ENCODE results near the gene STXBP3.

STXBP3 gene

DNA sequence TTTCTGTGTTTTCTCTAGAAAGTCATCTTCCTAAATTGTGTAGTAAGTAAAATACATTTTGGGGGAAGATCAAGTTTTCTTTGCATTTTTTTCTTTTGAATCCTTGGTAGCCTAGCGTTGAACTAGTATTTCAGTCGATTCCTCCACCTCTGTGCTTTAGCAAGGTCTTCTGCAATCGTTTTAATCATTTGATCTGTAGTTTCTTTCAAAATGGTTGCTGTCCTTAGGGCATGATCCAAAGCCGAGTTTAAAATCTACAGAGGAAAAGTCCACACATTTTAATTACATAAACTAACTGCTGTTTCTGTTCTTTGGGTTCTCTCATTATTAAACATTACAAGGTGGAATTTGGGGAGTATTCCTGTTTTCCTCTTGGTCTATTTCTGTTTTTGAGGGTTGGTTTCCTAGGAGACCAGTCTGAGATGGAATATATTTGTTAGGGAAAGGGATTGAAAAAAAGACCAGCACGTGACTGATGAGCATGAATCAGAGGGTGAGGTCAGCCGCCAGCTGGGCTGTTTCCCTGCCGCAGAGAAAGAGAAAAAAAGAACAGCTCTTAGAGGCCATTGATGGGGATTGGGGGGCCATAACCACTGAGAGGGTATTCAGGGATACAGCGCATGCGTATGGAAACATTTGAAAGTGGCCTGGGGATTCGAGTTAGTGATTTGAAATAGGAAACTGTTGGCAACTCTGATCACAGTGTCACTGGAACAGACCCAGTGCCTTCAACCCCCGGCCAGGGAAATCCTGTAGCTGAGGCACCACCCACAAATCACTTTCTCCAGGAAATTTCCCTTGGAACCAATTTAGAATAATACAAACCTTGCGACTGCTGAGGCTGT, 69.8 kb downstream of the STXBP3 start:
- TF ChIP-seq, protein P1, sequence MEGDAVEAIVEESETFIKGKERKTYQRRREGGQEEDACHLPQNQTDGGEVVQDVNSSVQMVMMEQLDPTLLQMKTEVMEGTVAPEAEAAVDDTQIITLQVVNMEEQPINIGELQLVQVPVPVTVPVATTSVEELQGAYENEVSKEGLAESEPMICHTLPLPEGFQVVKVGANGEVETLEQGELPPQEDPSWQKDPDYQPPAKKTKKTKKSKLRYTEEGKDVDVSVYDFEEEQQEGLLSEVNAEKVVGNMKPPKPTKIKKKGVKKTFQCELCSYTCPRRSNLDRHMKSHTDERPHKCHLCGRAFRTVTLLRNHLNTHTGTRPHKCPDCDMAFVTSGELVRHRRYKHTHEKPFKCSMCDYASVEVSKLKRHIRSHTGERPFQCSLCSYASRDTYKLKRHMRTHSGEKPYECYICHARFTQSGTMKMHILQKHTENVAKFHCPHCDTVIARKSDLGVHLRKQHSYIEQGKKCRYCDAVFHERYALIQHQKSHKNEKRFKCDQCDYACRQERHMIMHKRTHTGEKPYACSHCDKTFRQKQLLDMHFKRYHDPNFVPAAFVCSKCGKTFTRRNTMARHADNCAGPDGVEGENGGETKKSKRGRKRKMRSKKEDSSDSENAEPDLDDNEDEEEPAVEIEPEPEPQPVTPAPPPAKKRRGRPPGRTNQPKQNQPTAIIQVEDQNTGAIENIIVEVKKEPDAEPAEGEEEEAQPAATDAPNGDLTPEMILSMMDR (IDR thresholded peaks at IDR 0.05; ENCODE audit: low read depth, low read length, missing control alignments) = no peak
- H3K4me3 ChIP-seq (ENCODE audit: low read depth, low read length) = no peak overlapping the region
- DNase-seq (ENCODE audit: low read depth) = no peak

DNA sequence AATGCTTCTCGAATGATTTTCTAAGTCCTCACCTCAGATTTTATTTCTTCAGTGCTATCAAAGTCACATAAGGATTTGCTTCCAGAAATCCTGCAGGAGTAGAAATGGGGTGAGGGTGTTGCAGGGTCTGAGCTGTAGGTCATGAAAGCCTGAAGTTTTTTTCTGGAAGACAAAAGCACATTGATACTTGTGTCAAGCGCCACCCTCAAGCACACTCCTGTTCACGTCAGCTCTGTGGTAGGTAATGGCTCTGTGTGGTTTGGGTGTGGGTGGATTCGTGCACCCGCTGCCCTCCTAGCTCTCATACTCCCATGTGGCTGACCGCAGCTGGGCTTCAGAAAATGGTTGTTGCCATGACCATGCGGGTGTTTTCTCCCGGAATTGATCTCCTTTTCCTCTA, 70.5 kb downstream of the STXBP3 start:
- no peak overlapping the region for H3K4me3 ChIP-seq (ENCODE audit: low read depth, low read length)
- DNase-seq (ENCODE audit: low read depth) = no peak
- TF ChIP-seq, protein P1 (IDR thresholded peaks at IDR 0.05; ENCODE audit: low read depth, low read length, missing control alignments) = no peak

DNA sequence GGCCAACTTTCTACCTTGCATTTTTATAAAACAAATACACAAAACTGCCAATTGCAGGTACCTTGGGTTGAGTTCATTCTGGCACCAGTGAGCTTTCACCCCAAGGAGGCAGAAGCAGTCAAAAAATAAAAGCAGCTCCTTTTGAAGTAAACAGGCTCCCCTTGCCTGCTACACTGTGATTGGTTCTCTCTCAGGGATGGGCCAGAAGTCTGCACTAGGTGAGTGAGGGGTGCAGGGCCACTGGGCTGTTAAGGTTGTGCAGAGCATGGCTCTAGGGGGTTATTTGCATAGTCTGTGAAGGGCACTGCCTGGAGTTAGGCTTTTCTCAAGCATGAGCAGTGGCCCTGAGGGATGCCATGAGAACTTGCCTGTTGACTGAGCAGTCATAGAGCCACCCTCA, 71.3 kb downstream of the STXBP3 start:
- DNase-seq (ENCODE audit: low read depth) = no peak
- TF ChIP-seq, protein P1 (IDR thresholded peaks at IDR 0.05; ENCODE audit: low read depth, low read length, missing control alignments) = no peak
- no peak overlapping the region for H3K4me3 ChIP-seq (ENCODE audit: low read depth, low read length)

DNA sequence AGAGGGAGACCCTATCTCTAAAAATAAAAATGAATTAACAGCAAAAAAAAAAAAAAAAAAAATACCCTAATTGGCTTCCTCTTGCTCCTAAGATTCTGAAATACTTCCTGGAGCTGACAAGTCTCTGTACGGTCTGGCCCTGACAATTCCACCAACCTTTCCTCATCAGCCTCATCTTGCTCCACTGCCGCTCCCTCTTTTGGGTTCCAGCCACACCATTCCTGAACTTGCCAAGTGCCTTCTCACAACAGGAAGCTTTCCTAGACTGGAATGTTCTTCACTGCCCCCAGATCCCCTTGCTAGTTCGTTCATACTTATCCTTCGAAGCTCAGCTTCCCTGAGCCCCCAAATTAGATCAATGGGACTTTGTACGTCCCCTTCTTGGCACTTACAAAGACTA, 73.4 kb downstream of the STXBP3 start:
- TF ChIP-seq, protein P1 (IDR thresholded peaks at IDR 0.05; ENCODE audit: low read depth, low read length, missing control alignments) = no peak
- DNase-seq (ENCODE audit: low read depth) = no peak
- H3K4me3 ChIP-seq (ENCODE audit: low read depth, low read length) = no peak overlapping the region

DNA sequence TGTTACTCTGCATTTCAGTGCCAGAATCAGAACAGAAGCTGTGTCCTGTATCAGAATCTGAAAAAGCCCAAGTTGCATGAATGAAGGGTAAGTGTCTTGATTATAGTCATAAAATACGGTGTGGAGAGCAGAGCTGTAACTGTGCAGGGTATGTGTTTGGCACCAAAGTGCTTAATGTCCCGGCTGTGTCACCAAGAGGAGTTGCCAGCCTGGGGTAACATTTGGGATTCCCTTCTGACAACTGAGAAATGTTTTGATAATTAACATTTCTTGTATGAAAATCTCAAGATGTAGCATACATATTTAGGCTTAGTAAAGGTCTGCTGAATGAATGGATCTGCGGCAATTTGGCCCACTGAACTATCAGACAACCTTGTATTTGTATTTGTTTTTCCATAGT, 77.2 kb downstream of the STXBP3 start:
- no peak for DNase-seq (ENCODE audit: low read depth)
- TF ChIP-seq, protein P1 (IDR thresholded peaks at IDR 0.05; ENCODE audit: low read depth, low read length, missing control alignments) = no peak
- no peak overlapping the region for H3K4me3 ChIP-seq (ENCODE audit: low read depth, low read length)

DNA sequence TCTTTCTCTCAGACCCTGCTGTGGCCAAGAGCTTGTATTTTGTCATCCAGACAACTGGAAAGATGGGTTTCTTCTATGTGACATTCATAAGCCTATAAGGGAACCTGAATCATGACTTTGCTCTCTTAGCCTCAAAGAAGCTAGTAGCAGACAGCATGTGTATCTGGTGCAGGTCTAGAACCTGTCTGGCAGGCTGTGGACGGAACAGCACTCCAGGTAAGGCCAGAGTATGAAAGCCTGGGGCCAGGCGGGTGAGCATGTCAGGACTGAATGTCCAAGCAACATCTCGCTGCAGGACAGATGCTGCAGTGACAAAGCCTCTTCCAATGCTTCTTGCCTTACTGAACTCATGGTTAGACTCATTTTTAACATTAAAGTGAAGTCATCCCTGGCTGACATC, 77.6 kb downstream of the STXBP3 start:
- no peak overlapping the region for H3K4me3 ChIP-seq (ENCODE audit: low read depth, low read length)
- no peak for DNase-seq (ENCODE audit: low read depth)
- TF ChIP-seq, protein P1 (IDR thresholded peaks at IDR 0.05; ENCODE audit: low read depth, low read length, missing control alignments) = no peak
